BJ (cell line): Measurements from ENCODE around the gene TMEM250. TPM values are rescaled to one million over a fixed set of nuclear protein-coding genes. Genes with fewer than 3 reads are reported as not detected.

ENCODE experiments used
- CTCF ChIA-PET: fragments of 350-600 bp; formaldehyde crosslinking; extraction: SDS; loops from one replicate; lab custom pipeline; 2021; ENCODE audit warnings: antibody characterized with exemption, inconsistent platforms; lab: Yijun Ruan, JAX
- POLR2A ChIA-PET: fragments of 300-600 bp; sonication (Branson Sonifier 250); formaldehyde crosslinking; extraction: SDS; loops from one replicate; lab custom pipeline; 2021; ENCODE audit warnings: antibody characterized with exemption; lab: Charles Lee
- DNase-seq: peaks from one replicate; pipeline ENCODE4 v3.0.0-alpha.2; 2011; ENCODE audit warnings: low read depth
- H3K27me3 ChIP-seq: 2 replicates; pipeline ENCODE4 v1.6.0; 2011; ENCODE audit warnings: low read length; ENCODE audit not compliant: control insufficient read depth, insufficient read depth
- H3K36me3 ChIP-seq: 2 replicates; pipeline ENCODE4 v1.5.1; 2011; ENCODE audit warnings: low read length; ENCODE audit not compliant: control insufficient read depth, insufficient read depth
- H3K4me3 ChIP-seq: 2 replicates; pipeline ENCODE4 v1.5.1; 2011; ENCODE audit warnings: low read depth, mild to moderate bottlenecking, control low read depth, low read length
- CTCF ChIP-seq: IDR thresholded peaks from 2 replicates; pipeline ENCODE4 v1.5.1; 2011; ENCODE audit warnings: low read depth, mild to moderate bottlenecking, control low read depth, inconsistent platforms, low read length, moderate library complexity; ENCODE audit not compliant: insufficient read depth
- polyA plus RNA-seq: library from polyadenylated mRNA; depleted of rRNA; stranded (reverse); fragments of >200 nt; gene quantifications from 2 replicates; pipeline ENCODE4 v1.2.3, GENCODE V29; 2011

TMEM250 gene
- polyA plus RNA-seq, 1 experiment: 20.7 TPM

- H3K27me3 ChIP-seq: peaks cover 18% of the 10 kb centered on the region
- ChIA-PET POLR2A (no interaction called here), CTCF (interaction anchor here (0.9 to 1.0 kb wide), 2 partner anchors 7 to 125 kb away, joined by 3 read pairs; no protein-coding TSS in a partner anchor)
- no peak for TF ChIP-seq CTCF
- no peak for DNase-seq
- no peaks in the 10 kb centered on the region for H3K36me3 ChIP-seq
- H3K4me3 ChIP-seq: no peak overlapping the region
Measured at GRCh38 chr9:136157477-136158265, 39.0 kb upstream of the TMEM250 start.

- Histone ChIP-seq H3K36me3 (no peaks in the 10 kb centered on the region), H3K27me3 (peaks cover 18% of the 10 kb centered on the region), H3K4me3 (no peak overlapping the region)
- no peak for DNase-seq
- no peak for TF ChIP-seq CTCF
- CTCF ChIA-PET: interaction anchor here (0.9 kb wide), 1 partner anchor 9 kb away, joined by 3 read pairs; no protein-coding TSS in a partner anchor
- POLR2A ChIA-PET: no interaction called here
Measured at GRCh38 chr9:136156209-136157120, 37.8 kb upstream of the TMEM250 start.

- POLR2A ChIA-PET: no interaction called here
- CTCF ChIA-PET: interaction anchor here (0.8 kb wide), 1 partner anchor 188 kb away, joined by 3 read pairs; no protein-coding TSS in a partner anchor
- Histone ChIP-seq H3K4me3 (no peak overlapping the region), H3K36me3 (no peaks in the 10 kb centered on the region), H3K27me3 (peaks cover 15% of the 10 kb centered on the region)
- no peak for DNase-seq
- TF ChIP-seq CTCF: no peak
Measured at GRCh38 chr9:136155576-136155975, 36.9 kb upstream of the TMEM250 start.

GRCh38 chr9:136154943-136155342 lies 36.3 kb upstream of the TMEM250 start:
- Histone ChIP-seq H3K36me3 (no peaks in the 10 kb centered on the region), H3K27me3 (peaks cover 15% of the 10 kb centered on the region), H3K4me3 (no peak overlapping the region)
- no peak for TF ChIP-seq CTCF
- DNase-seq: no peak
- ChIA-PET CTCF (interaction anchor here (0.8 kb wide), 1 partner anchor 187 kb away, joined by 3 read pairs; no protein-coding TSS in a partner anchor), POLR2A (no interaction called here)
